ENCODE measurements around the gene RAB30.

GRCh38 chr11:83088965-83089364 lies 17.3 kb upstream of the RAB30 start:
- TF ChIP-seq ZNF214 (tag by site-specific recombination; IDR thresholded peaks at IDR 0.05; ENCODE audit: borderline replicate concordance) (no peak), CTCF (tag by site-specific recombination; IDR thresholded peaks at IDR 0.05) (no peak), RBAK (tag by site-specific recombination; IDR thresholded peaks at IDR 0.05) (no peak), ZNF274 (IDR thresholded peaks at IDR 0.05; ENCODE audit: low read length) (no peak), ZNF274 (tag by site-specific recombination; IDR thresholded peaks at IDR 0.05; ENCODE audit: borderline replicate concordance) (no peak), REST (tag by site-specific recombination; IDR thresholded peaks at IDR 0.05) (no peak), ZNF830 (tag by site-specific recombination; IDR thresholded peaks at IDR 0.05; ENCODE audit: low read depth) (no peak)
